ENCODE measurements around the gene TBX19. TPM values are rescaled to one million over a fixed set of nuclear protein-coding genes. Genes with fewer than 3 reads are reported as not detected.

TBX19 gene
- total and polyA plus RNA-seq, 2 of the 8 experiments (the other 6 are each of a cell fraction or from before 2014, with no cell fraction given), result 1.0 to 1.8 TPM

GRCh38 chr1:168288311-168289052 lies 7.8 kb downstream of the TBX19 start (continued):
- no peak for TF ChIP-seq ATF2 (IDR thresholded peaks at IDR 0.05; ENCODE audit: low read length)
- no peak for TF ChIP-seq USF2 (IDR thresholded peaks at IDR 0.05; ENCODE audit: low read length)

Measured in H1 (cell line).